ENCODE measurements around the gene RAF1. TPM values are rescaled to one million over a fixed set of nuclear protein-coding genes. Genes with fewer than 3 reads are reported as not detected.

The RAF1 gene
- total RNA-seq, 2 experiments from 2014 or later = 79.3 to 79.8 TPM

GRCh38 chr3:12611117-12611516, 52.8 kb downstream of the RAF1 start:
- Mint-ChIP-seq H3K9me3 (peaks cover 3% of the 10 kb centered on the region), H3K4me1 (peaks cover 39% of the 10 kb centered on the region), H3K4me3 (no peak overlapping the region), H3K27ac (no peak overlapping the region), H3K36me3 (peaks cover 31% of the 10 kb centered on the region), H3K27me3 (no peaks in the 10 kb centered on the region)
- no peak for DNase-seq

- peaks cover 20% of the 10 kb centered on the region for H3K4me1 Mint-ChIP-seq
These were observed 55.5 kb downstream of the RAF1 start for GRCh38 chr3:12608376-12608775.

GRCh38 chr3:12603969-12604368, 59.9 kb downstream of the RAF1 start:
- Mint-ChIP-seq H3K27ac (no peak overlapping the region), H3K36me3 (peaks cover 25% of the 10 kb centered on the region), H3K9me3 (peaks cover 3% of the 10 kb centered on the region), H3K4me1 (peaks cover 23% of the 10 kb centered on the region), H3K27me3 (no peaks in the 10 kb centered on the region), H3K4me3 (no peak overlapping the region)
- no peak for DNase-seq

More at GRCh38 chr3:12608376-12608775, 55.5 kb downstream of the RAF1 start:
- no peaks in the 10 kb centered on the region for H3K27me3 Mint-ChIP-seq
- no peak overlapping the region for H3K4me3 Mint-ChIP-seq
- H3K27ac Mint-ChIP-seq = no peak overlapping the region
- peaks cover 3% of the 10 kb centered on the region for H3K9me3 Mint-ChIP-seq
- peaks cover 28% of the 10 kb centered on the region for H3K36me3 Mint-ChIP-seq
- DNase-seq = no peak

- DNase-seq = no peak
- Mint-ChIP-seq H3K4me3 (no peak overlapping the region), H3K4me1 (peaks cover 11% of the 10 kb centered on the region), H3K27ac (no peak overlapping the region), H3K27me3 (no peaks in the 10 kb centered on the region), H3K36me3 (peaks cover 6% of the 10 kb centered on the region), H3K9me3 (no peaks in the 10 kb centered on the region)
These were observed 62.8 kb downstream of the RAF1 start for GRCh38 chr3:12601072-12601471.

GRCh38 chr3:12598890-12599289, 65.0 kb downstream of the RAF1 start:
- H3K27ac Mint-ChIP-seq = peak overlapping the region; percentile 39
- H3K9me3 Mint-ChIP-seq = no peaks in the 10 kb centered on the region
- H3K4me3 Mint-ChIP-seq = no peak overlapping the region
- H3K4me1 Mint-ChIP-seq = peaks cover 11% of the 10 kb centered on the region
- DNase-seq = no peak
- H3K36me3 Mint-ChIP-seq = peaks cover 4% of the 10 kb centered on the region
- no peaks in the 10 kb centered on the region for H3K27me3 Mint-ChIP-seq

GRCh38 chr3:12593473-12593872, 70.4 kb downstream of the RAF1 start:
- Mint-ChIP-seq H3K4me1 (peaks cover 1% of the 10 kb centered on the region), H3K27me3 (no peaks in the 10 kb centered on the region), H3K4me3 (no peak overlapping the region), H3K27ac (no peak overlapping the region), H3K9me3 (no peaks in the 10 kb centered on the region), H3K36me3 (peaks cover 28% of the 10 kb centered on the region)
- no peak for DNase-seq

- Mint-ChIP-seq H3K27me3 (no peaks in the 10 kb centered on the region), H3K4me3 (no peak overlapping the region), H3K9me3 (no peaks in the 10 kb centered on the region), H3K4me1 (peaks cover 1% of the 10 kb centered on the region), H3K36me3 (peaks cover 28% of the 10 kb centered on the region), H3K27ac (peak overlapping the region; percentile 58)
- DNase-seq = no peak
These were observed 71.8 kb downstream of the RAF1 start for GRCh38 chr3:12591997-12592715.

GRCh38 chr3:12591456-12591855, 72.5 kb downstream of the RAF1 start:
- no peak for DNase-seq
- H3K27ac Mint-ChIP-seq = no peak overlapping the region
- no peak overlapping the region for H3K4me3 Mint-ChIP-seq
- peaks cover 28% of the 10 kb centered on the region for H3K36me3 Mint-ChIP-seq
- peaks cover 1% of the 10 kb centered on the region for H3K4me1 Mint-ChIP-seq
- no peaks in the 10 kb centered on the region for H3K27me3 Mint-ChIP-seq
- no peaks in the 10 kb centered on the region for H3K9me3 Mint-ChIP-seq

- H3K27me3 Mint-ChIP-seq = no peaks in the 10 kb centered on the region
- H3K27ac Mint-ChIP-seq = no peak overlapping the region
- DNase-seq = no peak
- H3K4me3 Mint-ChIP-seq = no peak overlapping the region
- H3K36me3 Mint-ChIP-seq = peaks cover 28% of the 10 kb centered on the region
- no peaks in the 10 kb centered on the region for H3K9me3 Mint-ChIP-seq
- peaks cover 1% of the 10 kb centered on the region for H3K4me1 Mint-ChIP-seq
These were observed 73.8 kb downstream of the RAF1 start for GRCh38 chr3:12590096-12590495.

GRCh38 chr3:12588039-12589009, 75.6 kb downstream of the RAF1 start:
- H3K4me1 Mint-ChIP-seq = peaks cover 1% of the 10 kb centered on the region
- peaks cover 32% of the 10 kb centered on the region for H3K36me3 Mint-ChIP-seq
- no peaks in the 10 kb centered on the region for H3K27me3 Mint-ChIP-seq
- H3K4me3 Mint-ChIP-seq = no peak overlapping the region
- no peak for DNase-seq
- H3K27ac Mint-ChIP-seq = peak overlapping the region; percentile 73
- H3K9me3 Mint-ChIP-seq = no peaks in the 10 kb centered on the region

GRCh38 chr3:12586403-12586802, 77.5 kb downstream of the RAF1 start:
- peaks cover 1% of the 10 kb centered on the region for H3K4me1 Mint-ChIP-seq
- H3K9me3 Mint-ChIP-seq = no peaks in the 10 kb centered on the region
- H3K4me3 Mint-ChIP-seq = no peak overlapping the region
- no peaks in the 10 kb centered on the region for H3K27me3 Mint-ChIP-seq
- no peak for DNase-seq
- H3K27ac Mint-ChIP-seq = peak overlapping the region; percentile 38
- peaks cover 25% of the 10 kb centered on the region for H3K36me3 Mint-ChIP-seq

GRCh38 chr3:12585970-12586369, 77.9 kb downstream of the RAF1 start:
- Mint-ChIP-seq H3K36me3 (peaks cover 24% of the 10 kb centered on the region), H3K4me1 (peaks cover 1% of the 10 kb centered on the region), H3K4me3 (no peak overlapping the region), H3K27me3 (no peaks in the 10 kb centered on the region), H3K27ac (peak overlapping the region; percentile 12), H3K9me3 (no peaks in the 10 kb centered on the region)
- no peak for DNase-seq

GRCh38 chr3:12585181-12585580, 78.7 kb downstream of the RAF1 start:
- no peaks in the 10 kb centered on the region for H3K9me3 Mint-ChIP-seq
- H3K27ac Mint-ChIP-seq = no peak overlapping the region

GRCh38 chr3:12584083-12584482, 79.8 kb downstream of the RAF1 start:
- no peak for DNase-seq
- peak overlapping the region; percentile 16 for H3K27ac Mint-ChIP-seq
- H3K4me3 Mint-ChIP-seq = no peak overlapping the region
- H3K9me3 Mint-ChIP-seq = no peaks in the 10 kb centered on the region
- H3K4me1 Mint-ChIP-seq = peaks cover 1% of the 10 kb centered on the region
- H3K36me3 Mint-ChIP-seq = peaks cover 29% of the 10 kb centered on the region
- H3K27me3 Mint-ChIP-seq = no peaks in the 10 kb centered on the region

More at GRCh38 chr3:12585181-12585580, 78.7 kb downstream of the RAF1 start:
- DNase-seq = no peak
- H3K27me3 Mint-ChIP-seq = no peaks in the 10 kb centered on the region
- H3K4me3 Mint-ChIP-seq = no peak overlapping the region
- H3K36me3 Mint-ChIP-seq = peaks cover 25% of the 10 kb centered on the region
- peaks cover 1% of the 10 kb centered on the region for H3K4me1 Mint-ChIP-seq

GRCh38 chr3:12583280-12583679, 80.6 kb downstream of the RAF1 start:
- Mint-ChIP-seq H3K27ac (no peak overlapping the region), H3K4me1 (no peaks in the 10 kb centered on the region), H3K9me3 (no peaks in the 10 kb centered on the region), H3K4me3 (no peak overlapping the region), H3K36me3 (peaks cover 30% of the 10 kb centered on the region), H3K27me3 (no peaks in the 10 kb centered on the region)
- no peak for DNase-seq
